Hair follicle dermal papilla cell (primary cell): ENCODE data around the gene CCDC40. TPM values are rescaled to one million over a fixed set of nuclear protein-coding genes. Genes with fewer than 3 reads are reported as not detected.

Experiments
- small RNA-seq: library from RNA; depleted of rRNA; stranded (forward); fragments of <200 nt; gene quantifications from one replicate; pipeline ENCODE3, GENCODE V24; 2012
- total RNA-seq: library from RNA; depleted of rRNA; stranded (reverse); fragments of >200 nt; gene quantifications from 2 replicates; pipeline ENCODE4 v1.2.3, GENCODE V29; 2012

The CCDC40 gene
- 3.5 and 4.7 TPM in 2 replicates for total RNA-seq

GRCh38 chr17:80035937-80036714 is at the start of gene CCDC40:
Gene CCDC40 (plus strand): TSS chr17:80036642. CDS start chr17:80036663, 21 bp downstream.

GRCh38 chr17:80035687-80035936 is 830 bp upstream of the CCDC40 start, which contains the start of gene TBC1D16:
Gene TBC1D16 (minus strand): TSS chr17:80035872. CDS start chr17:80013547, 22,325 bp downstream.

GRCh38 chr17:80101011-80101945 is 64.8 kb downstream of the CCDC40 start, which contains the start of gene GAA:
Gene GAA (plus strand): TSS chr17:80101581. CDS start chr17:80104587, 3,006 bp downstream.

GRCh38 chr17:80147035-80147822 is 110.8 kb downstream of the CCDC40 start, which contains the start of gene EIF4A3:
Gene EIF4A3 (minus strand): TSS chr17:80147128. CDS start chr17:80146961, 167 bp downstream.

Small RNAs within 50 kb of the gene (small RNA-seq; reads per million reads assigned to genes)
- gene AC087741.2 (not detected), gene MIR1268B (not detected)

Other genes starting within 250 kb of the CCDC40 start
- gene CBX8, start 239.6 kb upstream of the CCDC40 start, total RNA-seq: 2.6 and 3.4 TPM in 2 replicates
- gene CBX4, start 197.2 kb upstream of the CCDC40 start, total RNA-seq: 15.9 and 17.0 TPM in 2 replicates
- 28.7 and 38.3 TPM in 2 replicates for gene TBC1D16, start 770 bp upstream of the CCDC40 start, total RNA-seq
- gene GAA, start 64.9 kb downstream of the CCDC40 start, total RNA-seq: 30.1 and 52.2 TPM in 2 replicates
- 60.0 and 63.9 TPM in 2 replicates for gene EIF4A3, start 110.5 kb downstream of the CCDC40 start, total RNA-seq
- gene CARD14, start 133.4 kb downstream of the CCDC40 start, total RNA-seq: not detected in 2 replicates
- 17.4 and 18.5 TPM in 2 replicates for gene SGSH, start 183.7 kb downstream of the CCDC40 start, total RNA-seq
- 20.0 and 20.8 TPM in 2 replicates for gene SLC26A11, start 183.8 kb downstream of the CCDC40 start, total RNA-seq
- 160 and 199 TPM in 2 replicates for gene RNF213, start 224.2 kb downstream of the CCDC40 start, total RNA-seq